HFFc6 (cell line): ENCODE measurements around the gene NPTX1. TPM values are rescaled to one million over a fixed set of nuclear protein-coding genes. Genes with fewer than 3 reads are reported as not detected.

ENCODE experiments used
- DNase-seq: peaks from one replicate; pipeline ENCODE4 v3.0.0-alpha.2; 2018
- H3K27ac Mint-ChIP-seq: 2 replicates; pipeline ENCODE4 v1.8.0; 2020; ENCODE audit warnings: mild to moderate bottlenecking, mixed read lengths
- H3K27me3 Mint-ChIP-seq: 2 replicates; pipeline ENCODE4 v1.8.0; 2021; ENCODE audit warnings: mild to moderate bottlenecking, moderate library complexity, mixed read lengths; ENCODE audit not compliant: insufficient read depth
- H3K36me3 Mint-ChIP-seq: 2 replicates; pipeline ENCODE4 v1.8.0; 2021; ENCODE audit warnings: low read depth, mixed read lengths
- H3K4me1 Mint-ChIP-seq: 2 replicates; pipeline ENCODE4 v1.8.0; 2020; ENCODE audit warnings: low read depth, mixed read lengths
- H3K4me3 Mint-ChIP-seq: 2 replicates; pipeline ENCODE4 v1.8.0; 2020; ENCODE audit warnings: mild to moderate bottlenecking, moderate library complexity, mixed read lengths
- H3K9me3 Mint-ChIP-seq: 2 replicates; pipeline ENCODE4 v1.8.0; 2020; ENCODE audit warnings: mild to moderate bottlenecking, mixed read lengths
- total RNA-seq, 6 experiments: library from RNA; stranded (reverse); fragmentation: NEBNext Ultra II Directional; extraction: Animal tissue kit (Norgen Biotek cat#: 25700); gene quantifications; 2 replicates in 1 of 6; 3 replicates in 5 of 6; pipeline ENCODE4 v1.2.3, GENCODE V29; 2021
- TF ChIP-seq, protein P1 (sequence below): fragments of 200-600 bp; sonication (generic); IDR thresholded peaks from 2 replicates; pipeline ENCODE4 v1.5.0; 2021; ENCODE audit warnings: antibody characterized with exemption, mild to moderate bottlenecking

Gene NPTX1
- total RNA-seq, 6 experiments from 2014 or later, result 0.26 to 2.9 (median 2.6) TPM

DNA sequence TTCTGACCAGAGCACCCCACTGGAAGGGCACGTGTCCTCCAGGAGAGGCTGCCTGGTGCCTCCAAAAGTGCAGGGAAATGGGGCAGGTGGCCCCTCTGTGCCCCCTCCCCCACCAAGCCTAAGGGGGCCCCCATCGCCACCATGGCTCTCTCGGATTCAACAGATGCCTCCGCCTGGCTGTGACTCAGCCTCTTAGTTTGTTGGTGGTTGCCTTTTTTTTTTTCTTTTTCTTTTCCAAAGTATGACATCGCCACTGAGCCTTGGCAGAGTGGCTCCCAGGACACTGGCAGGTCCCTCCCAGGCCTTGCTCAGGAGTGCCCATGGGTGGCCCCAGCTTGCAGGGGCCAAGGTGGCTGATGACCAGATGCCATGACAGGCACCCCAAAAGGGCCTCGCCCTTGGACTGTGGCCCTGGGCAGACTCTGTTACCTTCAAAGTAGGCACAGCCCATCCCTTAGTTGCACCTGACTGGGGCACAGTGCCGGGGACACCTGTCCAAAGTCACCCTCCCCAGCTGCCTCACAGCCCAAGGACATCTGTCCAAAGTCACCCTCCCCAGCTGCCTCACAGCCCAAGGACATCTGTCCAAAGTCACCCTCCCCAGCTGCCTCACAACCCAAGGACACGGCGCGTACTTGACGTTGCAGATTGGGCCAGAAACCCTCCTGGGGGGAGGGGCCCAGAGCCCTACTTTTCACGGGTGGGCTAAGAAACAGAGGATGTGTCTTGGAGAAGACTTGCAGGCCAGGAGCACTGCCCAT is 29.6 kb downstream of the NPTX1 start:
- Mint-ChIP-seq H3K9me3 (no peaks in the 10 kb centered on the region), H3K4me3 (no peak overlapping the region), H3K4me1 (no peaks in the 10 kb centered on the region), H3K36me3 (no peaks in the 10 kb centered on the region), H3K27ac (no peak overlapping the region), H3K27me3 (peaks cover 22% of the 10 kb centered on the region)
- TF ChIP-seq, protein P1, sequence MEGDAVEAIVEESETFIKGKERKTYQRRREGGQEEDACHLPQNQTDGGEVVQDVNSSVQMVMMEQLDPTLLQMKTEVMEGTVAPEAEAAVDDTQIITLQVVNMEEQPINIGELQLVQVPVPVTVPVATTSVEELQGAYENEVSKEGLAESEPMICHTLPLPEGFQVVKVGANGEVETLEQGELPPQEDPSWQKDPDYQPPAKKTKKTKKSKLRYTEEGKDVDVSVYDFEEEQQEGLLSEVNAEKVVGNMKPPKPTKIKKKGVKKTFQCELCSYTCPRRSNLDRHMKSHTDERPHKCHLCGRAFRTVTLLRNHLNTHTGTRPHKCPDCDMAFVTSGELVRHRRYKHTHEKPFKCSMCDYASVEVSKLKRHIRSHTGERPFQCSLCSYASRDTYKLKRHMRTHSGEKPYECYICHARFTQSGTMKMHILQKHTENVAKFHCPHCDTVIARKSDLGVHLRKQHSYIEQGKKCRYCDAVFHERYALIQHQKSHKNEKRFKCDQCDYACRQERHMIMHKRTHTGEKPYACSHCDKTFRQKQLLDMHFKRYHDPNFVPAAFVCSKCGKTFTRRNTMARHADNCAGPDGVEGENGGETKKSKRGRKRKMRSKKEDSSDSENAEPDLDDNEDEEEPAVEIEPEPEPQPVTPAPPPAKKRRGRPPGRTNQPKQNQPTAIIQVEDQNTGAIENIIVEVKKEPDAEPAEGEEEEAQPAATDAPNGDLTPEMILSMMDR, result no peak
- peak; percentile 22 for DNase-seq

GRCh38 chr17:80445726-80446110 is 30.7 kb downstream of the NPTX1 start:
- TF ChIP-seq, protein P1, result no peak
- H3K4me1 Mint-ChIP-seq, result no peaks in the 10 kb centered on the region

GRCh38 chr17:80445007-80445725 is 31.2 kb downstream of the NPTX1 start:
- Mint-ChIP-seq H3K36me3 (no peaks in the 10 kb centered on the region), H3K4me1 (no peaks in the 10 kb centered on the region), H3K27ac (no peak overlapping the region), H3K9me3 (no peaks in the 10 kb centered on the region), H3K27me3 (peaks cover 18% of the 10 kb centered on the region), H3K4me3 (no peak overlapping the region)
- DNase-seq, result no peak
- TF ChIP-seq, protein P1, result no peak

More at GRCh38 chr17:80445726-80446110, 30.7 kb downstream of the NPTX1 start:
- Mint-ChIP-seq H3K4me3 (no peak overlapping the region), H3K36me3 (no peaks in the 10 kb centered on the region), H3K9me3 (no peaks in the 10 kb centered on the region), H3K27me3 (peaks cover 18% of the 10 kb centered on the region), H3K27ac (no peak overlapping the region)
- no peak for DNase-seq

- Mint-ChIP-seq H3K9me3 (no peaks in the 10 kb centered on the region), H3K27me3 (peaks cover 19% of the 10 kb centered on the region), H3K4me3 (no peak overlapping the region), H3K4me1 (no peaks in the 10 kb centered on the region), H3K27ac (no peak overlapping the region), H3K36me3 (no peaks in the 10 kb centered on the region)
- TF ChIP-seq, protein P1, result no peak
- no peak for DNase-seq
Measured at GRCh38 chr17:80444644-80444979, 31.8 kb downstream of the NPTX1 start.

GRCh38 chr17:80443916-80444643 is 32.3 kb downstream of the NPTX1 start:
- no peak for DNase-seq
- TF ChIP-seq, protein P1, result no peak
- Mint-ChIP-seq H3K27me3 (peaks cover 19% of the 10 kb centered on the region), H3K4me3 (no peak overlapping the region), H3K36me3 (no peaks in the 10 kb centered on the region), H3K4me1 (no peaks in the 10 kb centered on the region), H3K27ac (no peak overlapping the region), H3K9me3 (no peaks in the 10 kb centered on the region)
